Stimulated activated naive B cell treated with anti-CD40 and anti-IgM and Interleukin-4, amounts not matched to agents 10 μg/mL and 1 μg/mL and 100 μg/mL, for 72 hours (primary cell): Measurements from ENCODE around the gene SPATA21.
A peak's percentile ranks its signal among the peaks of the same experiment; 100 is the strongest.
"Not testable (repeated sequence)": the region's sequence is repeated elsewhere in the genome, so short reads cannot be mapped to it uniquely, and the experiment has no call there.

Experiments
- ATAC-seq, 2 donors: fragments of 150-1000 bp; cut with Tn5 transposase; replicated peaks; 2 replicates each; pipeline ENCODE4 v1.10.0; 2021; ENCODE audit warnings: moderate library complexity in 1 of 2
- DNase-seq: peaks from one replicate; pipeline ENCODE4 v3.0.0; 2021
- H3K27ac Mint-ChIP-seq: one replicate; pipeline ENCODE4 v1.8.0; 2022; ENCODE audit warnings: mild to moderate bottlenecking, mixed read lengths
- H3K27me3 Mint-ChIP-seq, 2 donors: one replicate each; pipeline ENCODE4 v1.8.0; 2022; ENCODE audit warnings: mixed read lengths in 2 of 2
- H3K36me3 Mint-ChIP-seq, 2 donors: one replicate each; pipeline ENCODE4 v1.8.0; 2022; ENCODE audit warnings: mixed read lengths in 2 of 2, mild to moderate bottlenecking in 1 of 2
- H3K4me1 Mint-ChIP-seq, 2 donors: one replicate each; pipeline ENCODE4 v1.8.0; 2022; ENCODE audit warnings: mixed read lengths in 2 of 2, mild to moderate bottlenecking in 1 of 2
- H3K4me3 Mint-ChIP-seq, 2 donors: one replicate each; pipeline ENCODE4 v1.8.0; 2022; ENCODE audit warnings: mild to moderate bottlenecking in 2 of 2, mixed read lengths in 2 of 2, moderate library complexity in 1 of 2
- H3K9me3 Mint-ChIP-seq, 2 donors: one replicate each; pipeline ENCODE4 v1.8.0; 2022; ENCODE audit warnings: mixed read lengths in 2 of 2, mild to moderate bottlenecking in 1 of 2

The SPATA21 gene

GRCh38 chr1:16436946-16437474 is at the start of gene SPATA21:
Gene SPATA21, minus strand, starts transcription at chr1:16437424. Its CDS starts 6,053 bp downstream, at chr1:16431371.
- DNase-seq (no peak), ATAC-seq (no peak)
- Mint-ChIP-seq H3K4me3 (no peak within 1 kb of the TSS), H3K36me3 (peaks cover 8 to 10% of the 10 kb centered on the region in 2 donors), H3K27ac (no peak within 1 kb of the TSS), H3K9me3 (peaks cover 0 to 1% of the 10 kb centered on the region in 2 donors), H3K27me3 (peaks cover 0 to 6% of the 10 kb centered on the region in 2 donors), H3K4me1 (peaks cover 13 to 22% of the 10 kb centered on the region in 2 donors)

DNA sequence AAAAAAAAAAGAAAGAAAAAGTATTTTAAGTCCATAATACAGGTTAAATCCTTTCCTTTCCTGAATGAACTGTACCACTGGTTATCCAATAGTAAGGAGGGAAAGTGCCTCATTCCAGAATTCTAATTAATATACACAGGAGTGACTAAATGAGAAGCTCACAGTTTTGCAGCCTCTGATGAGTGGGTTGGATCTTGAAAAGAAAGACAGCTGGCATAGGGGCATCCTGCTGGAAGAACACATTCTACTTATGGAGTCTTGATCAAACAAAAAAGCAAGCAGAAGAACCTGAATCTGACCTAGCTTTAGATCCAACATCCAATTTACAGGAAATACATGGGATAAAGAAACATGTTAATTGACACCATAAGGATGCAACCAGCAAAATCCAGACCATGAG is 49.8 kb upstream of the SPATA21 start:
- H3K27ac Mint-ChIP-seq, H3K4me3 Mint-ChIP-seq, H3K9me3 Mint-ChIP-seq, ATAC-seq, H3K27me3 Mint-ChIP-seq, DNase-seq, H3K4me1 Mint-ChIP-seq: not testable (repeated sequence)
- peaks cover 13 to 15% of the 10 kb centered on the region in 2 donors for H3K36me3 Mint-ChIP-seq

DNA sequence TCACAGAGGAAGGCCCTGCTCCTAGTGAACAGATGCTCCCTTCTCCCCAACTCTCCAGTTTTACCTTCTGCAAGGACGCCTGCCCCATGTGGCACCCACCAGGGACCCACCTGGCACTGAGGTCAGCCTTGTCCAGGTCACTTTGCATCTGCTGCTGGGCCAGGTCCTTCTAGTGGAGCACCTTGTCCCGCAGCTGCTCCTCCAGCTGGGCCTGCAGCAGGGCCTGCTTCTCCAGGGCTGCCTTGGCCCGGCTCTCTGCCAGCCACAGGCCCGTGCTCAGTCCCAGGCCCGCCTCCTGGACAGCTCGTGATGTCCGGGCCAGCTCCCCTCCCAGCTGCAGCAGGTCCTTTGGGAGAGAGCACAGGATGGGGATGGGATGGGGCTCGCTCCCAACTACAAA is 49.1 kb upstream of the SPATA21 start:
- not testable (repeated sequence) for H3K4me1 Mint-ChIP-seq, H3K9me3 Mint-ChIP-seq, DNase-seq, H3K27ac Mint-ChIP-seq, H3K4me3 Mint-ChIP-seq, H3K27me3 Mint-ChIP-seq, ATAC-seq
- H3K36me3 Mint-ChIP-seq = peaks cover 12 to 15% of the 10 kb centered on the region in 2 donors

DNA sequence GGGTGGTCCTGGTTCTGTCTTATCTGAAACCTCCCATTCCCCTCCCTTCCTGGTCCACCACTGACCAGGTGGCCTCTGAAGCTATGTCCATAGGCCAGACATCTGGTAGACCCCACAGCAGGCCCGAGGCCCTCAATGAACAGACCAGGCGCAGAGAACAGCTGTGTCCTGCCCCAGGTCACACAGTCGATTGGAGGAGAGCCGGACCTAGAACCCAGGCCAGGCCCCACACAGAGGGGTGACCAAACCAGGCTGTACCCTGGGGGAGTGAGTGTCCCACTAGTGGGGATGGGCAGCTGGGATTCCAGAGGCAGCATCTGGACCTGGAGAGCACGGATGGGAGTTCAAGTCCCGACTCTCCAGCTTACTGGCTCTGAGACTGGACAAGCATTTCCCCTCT is 47.7 kb upstream of the SPATA21 start:
- peaks cover 14 to 20% of the 10 kb centered on the region in 2 donors for H3K36me3 Mint-ChIP-seq
- H3K27me3 Mint-ChIP-seq = no peaks in the 10 kb centered on the region
- no peaks in the 10 kb centered on the region for H3K9me3 Mint-ChIP-seq
- DNase-seq = no peak
- no peak for ATAC-seq
- H3K4me1 Mint-ChIP-seq = no peaks in the 10 kb centered on the region
- peak overlapping the region; percentile 51 for H3K27ac Mint-ChIP-seq
- H3K4me3 Mint-ChIP-seq = no peak overlapping the region

- ATAC-seq (no peak), DNase-seq (no peak)
- peak overlapping the region in 1 of 2 donors; percentile 28 for H3K4me3 Mint-ChIP-seq
- H3K4me1 Mint-ChIP-seq = no peaks in the 10 kb centered on the region
- H3K9me3 Mint-ChIP-seq = no peaks in the 10 kb centered on the region
- no peak overlapping the region for H3K27ac Mint-ChIP-seq
- peaks cover 14 to 20% of the 10 kb centered on the region in 2 donors for H3K36me3 Mint-ChIP-seq
- H3K27me3 Mint-ChIP-seq = no peaks in the 10 kb centered on the region
These were observed 47.2 kb upstream of the SPATA21 start for GRCh38 chr1:16484501-16484835.

DNA sequence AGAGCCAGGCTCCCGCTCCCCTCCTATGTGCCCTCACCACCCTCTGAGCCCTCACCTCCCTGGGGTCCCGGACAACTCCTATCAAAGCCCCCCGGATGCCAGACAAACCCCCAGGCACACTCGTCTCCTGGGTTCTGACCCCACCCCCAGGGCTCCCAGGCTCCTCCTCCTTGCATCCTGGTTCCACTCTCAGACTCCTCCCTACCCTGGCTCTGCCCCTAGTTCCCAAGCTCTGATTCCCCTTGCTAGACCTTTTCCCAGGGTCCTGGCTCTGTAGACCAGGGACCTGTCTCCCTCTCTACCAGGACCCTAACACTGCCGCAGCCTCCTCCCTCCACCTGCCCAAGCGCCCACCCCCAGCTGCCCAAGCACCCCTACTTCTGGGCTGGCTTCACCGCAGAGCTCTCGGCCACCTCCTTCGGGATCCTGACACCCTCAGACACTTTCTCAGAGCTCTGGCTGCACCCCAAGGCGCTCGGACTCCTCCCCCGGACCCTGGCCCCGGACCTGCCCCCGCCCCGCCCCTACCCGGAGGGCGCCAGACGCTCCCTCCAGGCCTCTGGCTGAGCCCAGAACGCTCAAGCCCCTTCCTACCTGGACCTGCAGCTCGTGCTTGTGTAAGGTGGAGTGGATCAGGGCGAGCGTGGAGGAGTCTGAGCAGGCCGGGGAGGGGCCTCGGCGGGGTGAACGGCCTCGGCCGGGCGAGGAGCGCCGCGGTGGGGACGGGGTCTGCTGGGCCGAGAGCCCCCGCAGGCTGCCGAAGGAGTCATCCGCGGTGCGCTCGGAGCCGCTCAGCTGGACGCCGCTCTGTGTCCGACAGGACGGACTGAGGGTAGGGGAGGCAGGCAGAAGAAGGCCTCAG is 46.6 kb upstream of the SPATA21 start:
- not testable (repeated sequence) for H3K4me1 Mint-ChIP-seq, ATAC-seq, H3K27ac Mint-ChIP-seq, DNase-seq, H3K27me3 Mint-ChIP-seq, H3K4me3 Mint-ChIP-seq, H3K9me3 Mint-ChIP-seq
- peaks cover 15 to 20% of the 10 kb centered on the region in 2 donors for H3K36me3 Mint-ChIP-seq

GRCh38 chr1:16483146-16483545 is 45.9 kb upstream of the SPATA21 start:
- H3K27me3 Mint-ChIP-seq, DNase-seq, H3K27ac Mint-ChIP-seq, H3K4me3 Mint-ChIP-seq, H3K4me1 Mint-ChIP-seq, ATAC-seq, H3K9me3 Mint-ChIP-seq: not testable (repeated sequence)
- peaks cover 19 to 20% of the 10 kb centered on the region in 2 donors for H3K36me3 Mint-ChIP-seq

GRCh38 chr1:16478091-16478490 is 40.9 kb upstream of the SPATA21 start:
- Mint-ChIP-seq H3K27ac (no peak overlapping the region), H3K4me1 (peaks cover 0 to 5% of the 10 kb centered on the region in 2 donors), H3K36me3 (peaks cover 29 to 37% of the 10 kb centered on the region in 2 donors), H3K9me3 (no peaks in the 10 kb centered on the region), H3K27me3 (no peaks in the 10 kb centered on the region), H3K4me3 (no peak overlapping the region)
- ATAC-seq (no peak), DNase-seq (no peak)

DNA sequence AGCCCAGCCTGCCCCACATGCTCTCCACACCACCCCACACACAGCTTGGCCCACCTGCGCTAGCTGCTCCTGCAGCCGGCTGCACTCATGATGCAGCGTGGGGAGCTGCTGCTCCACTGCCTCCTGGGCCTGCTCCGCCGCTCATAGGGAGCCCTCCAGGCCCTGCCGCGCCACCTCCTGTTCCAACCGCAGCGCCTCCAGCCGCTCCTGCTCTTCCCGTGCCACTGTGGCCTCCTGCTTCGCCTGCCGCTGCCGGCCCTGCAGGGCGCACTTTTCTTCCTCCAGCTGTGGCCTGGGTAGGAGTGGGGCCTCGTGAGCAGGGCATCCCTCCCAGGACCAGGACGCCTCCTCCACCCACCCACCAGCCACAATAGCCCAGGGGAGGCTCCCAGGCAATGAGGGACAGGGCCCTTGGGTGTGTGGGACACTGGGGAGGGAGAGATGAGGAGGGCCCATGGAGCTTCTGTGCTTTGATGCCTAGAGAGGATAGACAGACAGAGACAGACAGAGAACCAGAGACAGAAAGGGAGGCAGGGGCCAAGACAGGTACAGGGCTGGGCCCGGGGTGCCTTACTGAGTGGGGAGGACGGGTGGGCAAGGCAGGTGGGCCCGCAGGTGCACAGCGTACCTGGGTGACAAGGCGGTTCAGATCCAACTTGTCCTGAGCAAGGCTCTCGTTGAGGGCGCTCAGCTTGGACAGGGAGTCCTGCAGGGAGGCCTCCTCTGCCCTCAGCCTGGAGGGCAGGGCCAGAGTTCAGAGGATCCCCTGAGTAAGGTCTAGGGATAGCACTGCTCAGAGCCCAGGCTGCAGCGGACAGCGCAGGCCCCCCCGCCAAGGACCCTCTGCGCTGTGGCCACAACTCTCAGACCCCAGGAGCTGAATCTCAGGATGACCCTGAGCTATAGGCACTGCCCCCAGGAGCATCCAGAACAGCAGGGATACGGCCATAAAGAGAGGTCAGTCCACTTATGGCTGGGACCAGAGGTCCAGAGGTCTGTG is 38.8 kb upstream of the SPATA21 start:
- H3K4me1 Mint-ChIP-seq, DNase-seq, H3K9me3 Mint-ChIP-seq, H3K27me3 Mint-ChIP-seq, ATAC-seq, H3K4me3 Mint-ChIP-seq: not testable (repeated sequence)
- Mint-ChIP-seq H3K36me3 (peaks cover 31 to 42% of the 10 kb centered on the region in 2 donors), H3K27ac (peak overlapping the region; percentile 1)

DNA sequence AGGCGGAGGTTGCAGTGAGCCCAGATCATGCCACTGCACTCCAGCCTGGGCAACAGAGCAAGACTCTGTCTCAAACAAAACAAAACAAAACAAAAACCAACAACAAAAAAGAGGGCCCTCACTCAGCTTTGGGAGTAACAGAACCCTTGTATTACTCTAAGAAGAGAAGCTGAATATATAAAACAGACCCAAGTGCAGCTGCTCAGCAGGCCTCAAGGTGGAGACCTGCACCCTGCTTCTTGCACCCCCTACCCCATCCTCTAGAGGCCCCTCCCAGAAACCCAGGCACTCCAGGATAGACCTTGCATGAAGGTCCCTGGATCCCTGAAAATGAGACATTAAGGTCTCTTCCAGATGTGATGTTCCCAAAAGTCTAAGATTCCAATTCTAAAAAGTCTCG is 37.7 kb upstream of the SPATA21 start:
- peak in 1 of 2 donors; percentile 33 for ATAC-seq
- H3K9me3 Mint-ChIP-seq, H3K4me1 Mint-ChIP-seq, H3K27ac Mint-ChIP-seq, H3K4me3 Mint-ChIP-seq, DNase-seq, H3K27me3 Mint-ChIP-seq: not testable (repeated sequence)
- H3K36me3 Mint-ChIP-seq = peaks cover 26 to 39% of the 10 kb centered on the region in 2 donors

DNA sequence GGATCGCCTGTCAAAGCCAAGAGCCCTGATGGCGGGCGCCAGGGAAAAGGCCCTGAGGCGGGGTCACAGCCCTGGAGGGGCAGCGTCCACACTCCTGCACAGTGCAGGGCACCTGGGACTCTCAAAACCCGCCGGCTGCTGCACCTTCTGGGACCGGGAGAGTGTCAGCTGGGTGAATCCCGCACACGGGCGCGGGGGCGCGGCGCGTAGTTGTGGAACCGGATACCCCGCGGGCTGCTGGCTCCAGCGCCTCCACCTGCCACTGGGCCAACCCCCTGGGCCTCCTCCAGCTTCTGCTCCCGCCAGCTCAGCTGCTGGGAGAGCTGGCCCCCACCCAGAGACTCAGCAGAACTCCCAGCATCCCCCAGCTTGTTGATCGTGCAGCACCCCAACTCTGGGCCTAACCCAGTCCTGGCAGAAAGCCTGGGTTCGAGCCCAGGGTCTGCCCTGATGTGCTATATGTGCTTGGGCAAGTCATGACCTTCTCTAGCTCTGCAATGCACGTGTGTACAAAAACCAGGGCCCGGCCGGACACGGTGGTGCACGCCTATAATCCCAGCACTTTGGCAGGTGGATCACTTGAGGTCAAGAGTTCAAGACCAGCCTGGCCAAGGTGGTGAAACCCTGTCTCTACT is 37.1 kb upstream of the SPATA21 start:
- Mint-ChIP-seq H3K4me3 (no peak overlapping the region), H3K4me1 (peaks cover 0 to 6% of the 10 kb centered on the region in 2 donors), H3K36me3 (peaks cover 26 to 39% of the 10 kb centered on the region in 2 donors), H3K27ac (no peak overlapping the region), H3K27me3 (no peaks in the 10 kb centered on the region), H3K9me3 (no peaks in the 10 kb centered on the region)
- no peak for DNase-seq
- no peak for ATAC-seq

- Mint-ChIP-seq H3K27me3 (no peaks in the 10 kb centered on the region), H3K4me3 (no peak overlapping the region), H3K9me3 (no peaks in the 10 kb centered on the region), H3K27ac (no peak overlapping the region), H3K4me1 (peaks cover 9 to 11% of the 10 kb centered on the region in 2 donors), H3K36me3 (peaks cover 34 to 40% of the 10 kb centered on the region in 2 donors)
- ATAC-seq = peak in 1 of 2 donors; percentile 25
- no peak for DNase-seq
These were observed 31.3 kb upstream of the SPATA21 start for GRCh38 chr1:16468558-16468957.

GRCh38 chr1:16464917-16465625 is 27.8 kb upstream of the SPATA21 start:
- H3K9me3 Mint-ChIP-seq = no peaks in the 10 kb centered on the region
- no peak for DNase-seq
- H3K4me3 Mint-ChIP-seq = no peak overlapping the region
- H3K27ac Mint-ChIP-seq = peak overlapping the region; percentile 51
- ATAC-seq = no peak
- H3K27me3 Mint-ChIP-seq = no peaks in the 10 kb centered on the region
- H3K4me1 Mint-ChIP-seq = peaks cover 5 to 11% of the 10 kb centered on the region in 2 donors
- H3K36me3 Mint-ChIP-seq = peaks cover 35 to 45% of the 10 kb centered on the region in 2 donors
